Stimulated activated naive CD8-positive, alpha-beta T cell treated with anti-CD3 and anti-CD28 coated beads, Interleukin-15, Interleukin-2, amounts not matched to agents 100 ng/mL and 50 ng/mL, for 24 hours (primary cell): ENCODE data around the gene GABPA.

ENCODE experiments used
- H3K27ac Mint-ChIP-seq: one replicate; pipeline ENCODE4 v1.8.0; 2021; ENCODE audit warnings: mild to moderate bottlenecking, mixed read lengths
- H3K27me3 Mint-ChIP-seq: one replicate; pipeline ENCODE4 v1.8.0; 2021; ENCODE audit warnings: mixed read lengths
- H3K36me3 Mint-ChIP-seq: one replicate; pipeline ENCODE4 v1.8.0; 2021; ENCODE audit warnings: low read depth, mixed read lengths
- H3K4me1 Mint-ChIP-seq: one replicate; pipeline ENCODE4 v1.8.0; 2021; ENCODE audit warnings: low read depth, mixed read lengths
- H3K4me3 Mint-ChIP-seq: one replicate; pipeline ENCODE4 v1.8.0; 2021; ENCODE audit warnings: mild to moderate bottlenecking, mixed read lengths
- H3K9me3 Mint-ChIP-seq: one replicate; pipeline ENCODE4 v1.8.0; 2021; ENCODE audit warnings: mixed read lengths

The GABPA gene

GRCh38 chr21:25813917-25814316, 79.1 kb downstream of the GABPA start:
- H3K4me1 Mint-ChIP-seq, result peaks cover 2% of the 10 kb centered on the region
- no peak overlapping the region for H3K27ac Mint-ChIP-seq
- H3K4me3 Mint-ChIP-seq, result no peak overlapping the region
- no peaks in the 10 kb centered on the region for H3K36me3 Mint-ChIP-seq
- no peaks in the 10 kb centered on the region for H3K27me3 Mint-ChIP-seq
- H3K9me3 Mint-ChIP-seq, result no peaks in the 10 kb centered on the region

- no peak overlapping the region for H3K4me3 Mint-ChIP-seq
- H3K27ac Mint-ChIP-seq, result no peak overlapping the region
- no peaks in the 10 kb centered on the region for H3K36me3 Mint-ChIP-seq
- no peaks in the 10 kb centered on the region for H3K27me3 Mint-ChIP-seq
- no peaks in the 10 kb centered on the region for H3K4me1 Mint-ChIP-seq
- H3K9me3 Mint-ChIP-seq, result no peaks in the 10 kb centered on the region
Measured at GRCh38 chr21:25818121-25818520, 83.3 kb downstream of the GABPA start.

GRCh38 chr21:25818551-25818950, 83.8 kb downstream of the GABPA start:
- no peak overlapping the region for H3K27ac Mint-ChIP-seq
- H3K4me3 Mint-ChIP-seq, result no peak overlapping the region
- H3K36me3 Mint-ChIP-seq, result no peaks in the 10 kb centered on the region
- H3K27me3 Mint-ChIP-seq, result no peaks in the 10 kb centered on the region
- H3K4me1 Mint-ChIP-seq, result no peaks in the 10 kb centered on the region
- no peaks in the 10 kb centered on the region for H3K9me3 Mint-ChIP-seq
